ENCODE measurements around the gene GET4. TPM values are rescaled to one million over a fixed set of nuclear protein-coding genes. Genes with fewer than 3 reads are reported as not detected.

Gene GET4
- total and polyA plus RNA-seq, 10 of the 15 experiments (the other 5 are each of a cell fraction or from before 2014, with no cell fraction given): 0.66 to 73.8 (median 34.0) TPM

GRCh38 chr7:886626-887487, 10.5 kb downstream of the GET4 start (continued):
- TF ChIP-seq NFYB (IDR thresholded peaks at IDR 0.05; ENCODE audit: insufficient read depth, low read depth, low read length) (no peak), ZNF274 (IDR thresholded peaks at IDR 0.05; ENCODE audit: insufficient read depth, insufficient read length) (no peak), SIX5 (IDR thresholded peaks at IDR 0.05; ENCODE audit: low read depth, low read length, severe bottlenecking) (no peak), EGR1 (IDR thresholded peaks at IDR 0.05; ENCODE audit: borderline replicate concordance in 1 of 2, low read depth in 2 of 2, low read length in 2 of 2) (no peak), ELK1 (IDR thresholded peaks at IDR 0.05; ENCODE audit: low read depth, low read length) (no peak), CHD4 (IDR thresholded peaks at IDR 0.05) (no peak)
- TF ChIP-seq, protein P1, sequence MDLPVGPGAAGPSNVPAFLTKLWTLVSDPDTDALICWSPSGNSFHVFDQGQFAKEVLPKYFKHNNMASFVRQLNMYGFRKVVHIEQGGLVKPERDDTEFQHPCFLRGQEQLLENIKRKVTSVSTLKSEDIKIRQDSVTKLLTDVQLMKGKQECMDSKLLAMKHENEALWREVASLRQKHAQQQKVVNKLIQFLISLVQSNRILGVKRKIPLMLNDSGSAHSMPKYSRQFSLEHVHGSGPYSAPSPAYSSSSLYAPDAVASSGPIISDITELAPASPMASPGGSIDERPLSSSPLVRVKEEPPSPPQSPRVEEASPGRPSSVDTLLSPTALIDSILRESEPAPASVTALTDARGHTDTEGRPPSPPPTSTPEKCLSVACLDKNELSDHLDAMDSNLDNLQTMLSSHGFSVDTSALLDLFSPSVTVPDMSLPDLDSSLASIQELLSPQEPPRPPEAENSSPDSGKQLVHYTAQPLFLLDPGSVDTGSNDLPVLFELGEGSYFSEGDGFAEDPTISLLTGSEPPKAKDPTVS (IDR thresholded peaks at IDR 0.05; ENCODE audit: low read depth, low read length): no peak

DNA sequence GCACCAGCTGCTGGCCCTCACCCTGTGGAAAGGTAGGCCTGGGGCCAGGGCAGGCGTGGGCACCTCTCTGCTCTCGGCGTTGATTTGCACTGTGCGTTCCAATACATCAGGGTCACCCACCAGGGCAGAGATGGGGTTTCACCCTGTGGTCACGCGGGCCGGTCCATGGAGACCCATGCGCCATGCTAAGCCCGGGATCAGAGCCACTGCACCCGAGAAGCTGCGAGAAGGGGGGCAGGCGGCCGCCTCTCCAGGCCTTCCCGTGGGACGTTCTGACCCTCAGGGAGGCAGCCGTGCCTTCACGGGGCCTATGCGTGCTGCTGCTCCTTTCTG, 11.1 kb downstream of the GET4 start:
- ATAC-seq (no peak), DNase-seq (ENCODE audit: low read depth, low spot score) (no peak), FAIRE-seq (no peak)
- CTCF ChIA-PET: no interaction called here
- no peak overlapping the region for H3K4me2 ChIP-seq (ENCODE audit: control insufficient read depth, insufficient read depth)
- H2AFZ ChIP-seq (ENCODE audit: control insufficient read depth, low read depth, low read length): no peak overlapping the region
- H3K4me1 ChIP-seq (ENCODE audit: control insufficient read depth, insufficient read depth, low read length): no peaks in the 10 kb centered on the region
- TF ChIP-seq NFXL1 (IDR thresholded peaks at IDR 0.05; ENCODE audit: borderline replicate concordance): no peak
- H3K9ac ChIP-seq (ENCODE audit: control insufficient read depth, insufficient read depth, low read length): no peak overlapping the region
- H3K27ac ChIP-seq (ENCODE audit: control insufficient read depth, insufficient read depth): no peak overlapping the region
- POLR2A ChIA-PET: interaction anchor here (0.6 kb wide), 1 partner anchor 14 kb away, joined by 3 read pairs; no protein-coding TSS in a partner anchor
- no peak overlapping the region for H3K4me3 ChIP-seq
- no TSS peak for BruUV-seq (replicated peaks)
- in situ Hi-C loops (cut with MboI) (no loop called here), intact Hi-C loops (cut with micrococcal nuclease; ENCODE audit: unreplicated experiment) (no loop called here)
- SMC1A ChIA-PET (ENCODE audit: uncharacterized antibody, unreplicated experiment): no interaction called here
- peaks cover 3% of the 10 kb centered on the region; the same call in 1 of the 2 replicates for H4K20me1 ChIP-seq (ENCODE audit: control insufficient read depth, insufficient read depth)
- RAD21 ChIA-PET (ENCODE audit: unreplicated experiment): no interaction called here
- H3K36me3 ChIP-seq (ENCODE audit: control insufficient read depth in 2 of 2, insufficient read depth in 2 of 2, low read length in 1 of 2): peaks cover 7 to 46% of the 10 kb centered on the region in 2 experiments; a peak in 3 of 4 replicates
- H3K9me3 ChIP-seq (replicated peaks; ENCODE audit: control insufficient read depth, insufficient read depth, low read length): no peaks in the 10 kb centered on the region; the same call in 2 of the 3 replicates
- no peaks in the 10 kb centered on the region for H3K27me3 ChIP-seq (replicated peaks in 1 of 2; ENCODE audit: control insufficient read depth in 2 of 2, insufficient read depth in 2 of 2, low read length in 1 of 2)
- H3K79me2 ChIP-seq (ENCODE audit: control insufficient read depth, insufficient read depth, low read length): peaks cover 20% of the 10 kb centered on the region
- 96% methylated on average over 16 of the region's 18 CpGs for WGBS (ENCODE audit: insufficient coverage, insufficient replicate concordance, low lambda C conversion rate, missing lambda C conversion rate)
